ENCODE measurements around the gene ABCG5. TPM values are rescaled to one million over a fixed set of nuclear protein-coding genes. Genes with fewer than 3 reads are reported as not detected.

Gene ABCG5
- total and polyA plus RNA-seq, 2 experiments from 2014 or later: not detected

DNA sequence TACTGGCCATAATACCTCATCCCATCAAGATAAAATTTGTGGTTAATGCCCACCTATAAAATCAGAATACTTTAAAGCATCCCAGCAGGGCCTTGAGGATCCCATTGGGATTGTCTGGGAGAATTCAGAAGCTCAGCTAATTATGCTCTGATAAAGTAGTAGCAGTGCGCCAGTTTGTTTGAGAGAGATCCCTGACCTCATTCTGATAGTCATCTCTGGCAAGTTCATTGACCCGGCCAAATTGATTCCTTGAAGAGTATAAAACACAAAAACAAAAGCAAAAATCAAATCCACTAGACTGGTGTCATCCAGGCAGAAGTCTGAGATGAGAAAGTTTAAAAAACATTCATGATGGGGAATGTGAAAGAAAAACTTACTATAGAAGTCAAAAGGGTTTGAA lies 14.1 kb downstream of the ABCG5 start:
- no peak overlapping the region for H3K4me3 ChIP-seq
- no peak for DNase-seq (ENCODE audit: low read depth in 1 of 2, low spot score in 1 of 2)

DNA sequence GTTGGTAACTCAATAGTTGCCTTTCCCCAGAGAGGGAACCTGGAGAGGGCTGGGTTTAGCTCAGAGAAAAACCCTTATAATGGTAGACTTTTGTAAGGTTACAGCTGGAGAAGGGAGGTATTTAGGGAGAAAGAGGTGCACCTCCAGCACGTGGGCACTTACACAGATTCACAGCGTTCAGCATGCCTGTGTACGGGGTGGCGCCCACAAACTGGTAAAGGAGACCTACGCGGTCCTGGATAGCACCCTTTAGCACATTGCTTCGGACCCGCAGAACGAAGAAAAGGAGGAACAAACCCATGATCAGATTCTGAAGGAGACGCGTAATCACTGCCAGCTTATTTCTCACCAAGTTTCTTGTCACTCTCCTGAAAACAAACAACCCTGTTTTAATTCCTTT lies 14.9 kb downstream of the ABCG5 start:
- TF ChIP-seq, protein P1, sequence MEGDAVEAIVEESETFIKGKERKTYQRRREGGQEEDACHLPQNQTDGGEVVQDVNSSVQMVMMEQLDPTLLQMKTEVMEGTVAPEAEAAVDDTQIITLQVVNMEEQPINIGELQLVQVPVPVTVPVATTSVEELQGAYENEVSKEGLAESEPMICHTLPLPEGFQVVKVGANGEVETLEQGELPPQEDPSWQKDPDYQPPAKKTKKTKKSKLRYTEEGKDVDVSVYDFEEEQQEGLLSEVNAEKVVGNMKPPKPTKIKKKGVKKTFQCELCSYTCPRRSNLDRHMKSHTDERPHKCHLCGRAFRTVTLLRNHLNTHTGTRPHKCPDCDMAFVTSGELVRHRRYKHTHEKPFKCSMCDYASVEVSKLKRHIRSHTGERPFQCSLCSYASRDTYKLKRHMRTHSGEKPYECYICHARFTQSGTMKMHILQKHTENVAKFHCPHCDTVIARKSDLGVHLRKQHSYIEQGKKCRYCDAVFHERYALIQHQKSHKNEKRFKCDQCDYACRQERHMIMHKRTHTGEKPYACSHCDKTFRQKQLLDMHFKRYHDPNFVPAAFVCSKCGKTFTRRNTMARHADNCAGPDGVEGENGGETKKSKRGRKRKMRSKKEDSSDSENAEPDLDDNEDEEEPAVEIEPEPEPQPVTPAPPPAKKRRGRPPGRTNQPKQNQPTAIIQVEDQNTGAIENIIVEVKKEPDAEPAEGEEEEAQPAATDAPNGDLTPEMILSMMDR (IDR thresholded peaks at IDR 0.05; ENCODE audit: low read depth, low read length): no peak
- Histone ChIP-seq H3K9me3 (ENCODE audit: low read depth) (no peaks in the 10 kb centered on the region), H3K27ac (no peak overlapping the region), H3K27me3 (no peaks in the 10 kb centered on the region), H3K4me1 (ENCODE audit: low read depth) (no peaks in the 10 kb centered on the region), H3K4me3 (no peak overlapping the region), H3K36me3 (no peaks in the 10 kb centered on the region)
- DNase-seq (ENCODE audit: low read depth in 1 of 2, low spot score in 1 of 2): no peak

More for the DNA sequence above, 14.1 kb downstream of the ABCG5 start:
- Histone ChIP-seq H3K27me3 (no peaks in the 10 kb centered on the region), H3K27ac (no peak overlapping the region), H3K4me1 (ENCODE audit: low read depth) (no peaks in the 10 kb centered on the region), H3K9me3 (ENCODE audit: low read depth) (no peaks in the 10 kb centered on the region), H3K36me3 (no peaks in the 10 kb centered on the region)
- TF ChIP-seq, protein P1 (IDR thresholded peaks at IDR 0.05; ENCODE audit: low read depth, low read length): no peak

DNA sequence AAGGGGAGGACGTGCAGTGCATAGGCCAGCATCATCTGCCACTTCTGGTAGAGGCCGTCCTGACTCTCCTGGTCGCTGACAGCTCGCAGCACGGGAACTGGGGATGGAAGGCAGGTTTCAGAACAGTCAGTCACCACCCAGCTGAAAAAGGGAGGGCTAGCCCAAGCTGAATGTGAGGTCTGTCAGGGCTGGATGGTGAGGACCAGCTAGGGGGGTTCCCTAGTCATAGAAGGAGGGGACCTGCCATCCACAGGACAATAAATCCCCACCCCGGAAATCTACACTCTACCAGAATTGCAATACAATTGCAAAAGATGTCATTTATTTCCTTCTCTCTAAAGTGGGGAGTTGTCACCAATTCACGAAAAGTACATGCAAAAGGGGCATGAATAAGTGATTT lies 15.8 kb downstream of the ABCG5 start:
- TF ChIP-seq, protein P1 (IDR thresholded peaks at IDR 0.05; ENCODE audit: low read depth, low read length): no peak
- DNase-seq (ENCODE audit: low read depth in 1 of 2, low spot score in 1 of 2): no peak
- no peaks in the 10 kb centered on the region for H3K4me1 ChIP-seq (ENCODE audit: low read depth)
- H3K4me3 ChIP-seq: no peak overlapping the region
- H3K9me3 ChIP-seq (ENCODE audit: low read depth): no peaks in the 10 kb centered on the region
- H3K36me3 ChIP-seq: no peaks in the 10 kb centered on the region
- no peak overlapping the region for H3K27ac ChIP-seq
- no peaks in the 10 kb centered on the region for H3K27me3 ChIP-seq

DNA sequence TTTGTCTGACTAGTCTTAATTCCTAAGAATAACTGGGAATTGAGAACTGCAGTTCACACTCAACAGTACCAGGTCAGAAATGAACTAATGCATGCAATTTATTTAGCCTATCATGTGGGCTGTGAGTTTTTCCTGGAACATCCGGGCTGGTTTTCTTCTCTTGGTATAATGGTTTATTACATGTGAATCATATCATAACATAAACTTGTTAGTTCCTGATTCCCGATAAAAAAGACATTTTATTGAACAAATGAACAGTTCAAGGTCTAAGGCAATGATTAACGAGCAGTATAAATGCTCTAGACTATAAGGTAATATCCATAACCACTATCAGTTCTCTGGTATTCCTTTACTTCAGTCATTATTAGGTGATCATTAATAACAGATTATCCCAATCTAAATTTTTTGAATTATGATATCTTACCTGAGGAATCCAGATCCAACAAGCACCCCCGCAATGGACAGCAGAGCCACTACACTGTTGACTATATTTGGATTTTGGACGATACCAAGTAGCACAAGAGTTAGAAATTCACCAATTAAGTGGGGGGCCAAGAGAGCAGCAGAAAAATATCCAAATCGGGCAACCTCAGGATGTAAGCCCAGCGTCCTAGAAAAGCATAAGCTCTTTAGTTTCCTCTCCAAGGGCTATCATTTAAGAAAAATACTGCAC lies 19.0 kb downstream of the ABCG5 start:
- Histone ChIP-seq H3K36me3 (no peaks in the 10 kb centered on the region), H3K27me3 (no peaks in the 10 kb centered on the region)

DNA sequence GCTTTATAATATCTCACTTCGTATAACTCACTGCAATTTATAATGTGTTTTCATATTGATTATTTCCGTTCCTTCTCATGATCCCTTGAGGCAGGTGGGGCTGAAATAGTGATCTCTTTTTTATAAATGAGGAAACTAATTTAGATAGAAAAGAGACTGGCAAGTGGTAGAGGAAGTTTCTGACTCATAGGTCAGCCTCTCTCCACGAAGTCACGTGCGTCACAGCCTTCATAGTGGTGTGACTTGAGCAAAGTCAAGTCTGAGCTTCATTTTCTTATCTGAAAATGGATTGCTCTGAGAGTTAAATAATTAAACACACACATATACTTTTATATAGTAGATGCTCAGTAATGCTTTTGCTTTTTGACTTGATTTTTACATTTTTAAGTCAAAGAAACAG lies 19.9 kb downstream of the ABCG5 start:
- H3K4me1 ChIP-seq (ENCODE audit: low read depth): no peaks in the 10 kb centered on the region
- H3K27ac ChIP-seq: no peak overlapping the region
- no peaks in the 10 kb centered on the region for H3K9me3 ChIP-seq (ENCODE audit: low read depth)
- no peak overlapping the region for H3K4me3 ChIP-seq
- no peaks in the 10 kb centered on the region for H3K27me3 ChIP-seq
- DNase-seq (ENCODE audit: low read depth in 1 of 2, low spot score in 1 of 2): peak in 1 of 2 donors; percentile 79
- TF ChIP-seq, protein P1 (IDR thresholded peaks at IDR 0.05; ENCODE audit: low read depth, low read length): no peak
- H3K36me3 ChIP-seq: no peaks in the 10 kb centered on the region

More for the DNA sequence above, 19.0 kb downstream of the ABCG5 start:
- H3K4me1 ChIP-seq (ENCODE audit: low read depth): no peaks in the 10 kb centered on the region
- no peak for DNase-seq (ENCODE audit: low read depth in 1 of 2, low spot score in 1 of 2)
- no peaks in the 10 kb centered on the region for H3K9me3 ChIP-seq (ENCODE audit: low read depth)
- TF ChIP-seq, protein P1 (IDR thresholded peaks at IDR 0.05; ENCODE audit: low read depth, low read length): no peak
- H3K27ac ChIP-seq: no peak overlapping the region
- H3K4me3 ChIP-seq: no peak overlapping the region
